Lung (tissue), 12 donors: ENCODE results near the gene PDLIM1. TPM values are rescaled to one million over a fixed set of nuclear protein-coding genes. Genes with fewer than 3 reads are reported as not detected.

Experiments
- ATAC-seq: fragments of 200-7000 bp; cut with Tn5 transposase; one replicate; pipeline ENCODE4 v1.9.1; 2020; ENCODE audit warnings: moderate number of reproducible peaks; ENCODE audit not compliant: insufficient read depth, low FRiP score
- DNase-seq, 3 donors: peaks; one replicate each; pipeline ENCODE4 v3.0.0-alpha.2; 2013 to 2017
- H3K27ac ChIP-seq, 2 donors: one replicate each; pipeline ENCODE4 v1.5.1; 2013; ENCODE audit warnings: mild to moderate bottlenecking in 2 of 2, moderate library complexity in 2 of 2, control low read depth in 1 of 2, inconsistent platforms in 1 of 2, low read depth in 1 of 2, low read length in 1 of 2
- H3K27me3 ChIP-seq, 3 donors: one replicate each; pipeline ENCODE4 v1.5.1; 2013; ENCODE audit warnings: low read length in 2 of 3; ENCODE audit not compliant: control insufficient read depth in 3 of 3, insufficient read depth in 3 of 3
- H3K36me3 ChIP-seq, 4 donors: one replicate each; pipeline ENCODE4 v1.5.1; 2013; ENCODE audit warnings: low read length in 4 of 4, mild to moderate bottlenecking in 1 of 4, moderate library complexity in 1 of 4; ENCODE audit not compliant: control insufficient read depth in 4 of 4, insufficient read depth in 4 of 4
- H3K4me1 ChIP-seq, 5 donors: one replicate each; pipeline ENCODE4 v1.5.1; 2013; ENCODE audit warnings: low read length in 5 of 5, mild to moderate bottlenecking in 2 of 5, moderate library complexity in 1 of 5; ENCODE audit not compliant: control insufficient read depth in 5 of 5, insufficient read depth in 5 of 5
- H3K4me3 ChIP-seq: one replicate; pipeline ENCODE4 v1.5.1; 2013; ENCODE audit warnings: mild to moderate bottlenecking, control low read depth, moderate library complexity
- H3K9ac ChIP-seq, 2 donors: one replicate each; pipeline ENCODE4 v1.5.1; 2013; ENCODE audit warnings: low read length in 2 of 2, control low read depth in 1 of 2; ENCODE audit not compliant: insufficient read depth in 1 of 2
- H3K9me3 ChIP-seq, 4 donors: one replicate each; pipeline ENCODE4 v1.5.1; 2013; ENCODE audit warnings: low read length in 3 of 4, mild to moderate bottlenecking in 1 of 4, moderate library complexity in 1 of 4; ENCODE audit not compliant: control insufficient read depth in 4 of 4, insufficient read depth in 3 of 4
- CTCF ChIP-seq: IDR thresholded peaks from 2 replicates; pipeline ENCODE4 v1.5.1; 2012; ENCODE audit warnings: mild to moderate bottlenecking; ENCODE audit errors: control extremely low read depth, extremely low read depth
- WGBS, 2 donors: extraction: QIAGEN DNeasy Blood & Tissue Kit; methylation state at CpG; one replicate each; pipeline ENCODE4 v1.1.7; 2013; 5-methylcytosine and 5-hydroxymethylcytosine counted together
- polyA plus RNA-seq, 2 donors: library from polyadenylated mRNA; stranded (reverse); fragments of 200-250 nt; gene quantifications; one replicate each; pipeline ENCODE4 v1.2.1, GENCODE V29; 2013
- total RNA-seq, 2 donors: library from RNA; depleted of rRNA in 1 of 2; stranded (reverse); fragments of >200 nt in 1 of 2; gene quantifications; one replicate each; pipeline ENCODE4 v1.2.1, GENCODE V29; 2014 to 2021
- donor health status: control.
- donor health status: control.
- donor health status: Bipolar disorder and iron deficiency.
- donor health status: healthy.
- donor health status: DM: yes; HTN: yes; CAD: no.

Gene PDLIM1
- total and polyA plus RNA-seq, 4 donors: 61.4 to 243 (median 178) TPM

DNA sequence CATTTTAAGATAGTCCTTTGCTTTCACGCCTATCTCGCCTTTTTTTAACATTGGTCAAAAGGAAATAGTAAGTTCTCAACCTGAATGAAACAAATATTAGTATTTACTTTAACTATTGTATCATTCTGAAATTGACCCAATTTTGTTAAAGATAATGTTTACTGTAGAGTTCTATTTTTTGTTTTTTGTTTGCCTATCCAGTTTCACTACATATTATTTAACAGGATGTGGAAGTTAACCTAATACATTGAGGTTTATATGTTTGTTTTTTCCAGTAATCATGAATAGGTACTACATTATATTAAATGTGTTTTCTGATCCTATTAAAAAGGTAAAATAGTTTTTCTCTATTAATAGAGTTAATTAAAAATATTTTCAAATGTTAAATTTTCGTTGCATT is 70.3 kb downstream of the PDLIM1 start:
- Histone ChIP-seq H3K9ac (no peak overlapping the region), H3K36me3 (no peaks in the 10 kb centered on the region), H3K9me3 (no peaks in the 10 kb centered on the region), H3K4me1 (no peaks in the 10 kb centered on the region), H3K27me3 (no peaks in the 10 kb centered on the region), H3K27ac (no peak overlapping the region), H3K4me3 (no peak overlapping the region)
- DNase-seq (no peak), ATAC-seq (no peak)
- WGBS, 2 donors: 90 to 93% methylated on average over 3 of the region's 3 CpGs
- TF ChIP-seq CTCF: no peak

DNA sequence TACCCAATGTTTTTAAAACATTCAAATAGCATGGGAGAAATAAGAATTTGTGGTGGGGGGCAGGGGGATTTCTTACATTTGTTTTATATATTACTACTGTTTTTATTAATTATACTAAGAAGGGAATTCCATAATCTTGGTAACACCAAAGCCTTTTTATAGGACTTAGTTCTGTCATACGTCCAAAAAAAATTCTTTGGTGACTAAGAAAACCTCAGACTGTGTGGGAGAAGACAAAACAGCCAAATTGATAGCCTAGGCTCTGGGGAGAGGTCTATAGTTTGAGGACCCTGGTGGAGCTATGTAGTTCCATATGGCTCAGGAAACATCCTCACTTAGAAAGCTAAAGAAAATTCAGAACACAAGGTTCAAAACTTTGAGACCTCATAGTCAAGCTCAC is 73.3 kb downstream of the PDLIM1 start:
- H3K27me3 ChIP-seq: no peaks in the 10 kb centered on the region
- H3K4me3 ChIP-seq: no peak overlapping the region
- TF ChIP-seq CTCF: no peak
- ATAC-seq (no peak), DNase-seq (no peak)
- 73 to 87% methylated on average over 1 of the region's 1 CpG for whole genome bisulfite sequencing, 2 donors
- H3K36me3 ChIP-seq: no peaks in the 10 kb centered on the region
- no peak overlapping the region for H3K27ac ChIP-seq
- H3K9me3 ChIP-seq: no peaks in the 10 kb centered on the region
- no peak overlapping the region for H3K9ac ChIP-seq
- no peaks in the 10 kb centered on the region for H3K4me1 ChIP-seq

DNA sequence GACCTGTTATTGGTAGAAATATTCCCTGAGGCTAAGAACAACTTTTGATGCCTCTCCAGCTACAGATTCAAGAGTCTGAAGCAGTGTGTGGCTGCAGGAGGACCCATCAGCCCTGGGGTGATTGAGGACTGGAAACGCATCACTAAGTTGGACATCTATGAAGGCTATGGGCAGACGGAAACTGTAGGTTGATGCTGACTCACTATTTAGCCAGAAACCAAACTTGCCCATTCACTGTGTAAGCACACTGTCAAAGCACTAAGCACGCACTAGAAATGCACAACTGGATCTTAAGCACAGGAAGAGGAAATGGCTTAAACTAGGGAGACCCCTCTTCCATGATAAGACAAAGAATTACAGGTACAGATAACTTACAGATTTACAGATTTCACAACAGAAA is 76.0 kb downstream of the PDLIM1 start:
- 16 to 49% methylated on average over 3 of the region's 3 CpGs for WGBS, 2 donors
- ATAC-seq (no peak), DNase-seq (peak in 1 of 3 donors; percentile 13)
- Histone ChIP-seq H3K36me3 (no peaks in the 10 kb centered on the region), H3K4me1 (no peaks in the 10 kb centered on the region), H3K4me3 (no peak overlapping the region), H3K27ac (no peak overlapping the region), H3K9me3 (no peaks in the 10 kb centered on the region), H3K9ac (no peak overlapping the region), H3K27me3 (no peaks in the 10 kb centered on the region)
- no peak for TF ChIP-seq CTCF

GRCh38 chr10:95214369-95214768 is 76.4 kb downstream of the PDLIM1 start:
- 52 to 63% methylated on average over 2 of the region's 2 CpGs for WGBS, 2 donors
- Histone ChIP-seq H3K36me3 (no peaks in the 10 kb centered on the region), H3K27me3 (no peaks in the 10 kb centered on the region), H3K4me1 (no peaks in the 10 kb centered on the region), H3K27ac (no peak overlapping the region), H3K9ac (no peak overlapping the region), H3K4me3 (no peak overlapping the region), H3K9me3 (no peaks in the 10 kb centered on the region)
- ATAC-seq (no peak), DNase-seq (peak in 1 of 3 donors; percentile 31)
- no peak for TF ChIP-seq CTCF
